GM21515 (cell line): ENCODE measurements around the gene UHMK1.
"Not testable (repeated sequence)": the region's sequence is repeated elsewhere in the genome, so short reads cannot be mapped to it uniquely, and the experiment has no call there.

Source experiments
- ATAC-seq: cut with Tn5 transposase; IDR thresholded peaks from one replicate; pipeline ENCODE4 v1.9.1; 2021; ENCODE audit not compliant: unreplicated experiment

The UHMK1 gene, protein sequence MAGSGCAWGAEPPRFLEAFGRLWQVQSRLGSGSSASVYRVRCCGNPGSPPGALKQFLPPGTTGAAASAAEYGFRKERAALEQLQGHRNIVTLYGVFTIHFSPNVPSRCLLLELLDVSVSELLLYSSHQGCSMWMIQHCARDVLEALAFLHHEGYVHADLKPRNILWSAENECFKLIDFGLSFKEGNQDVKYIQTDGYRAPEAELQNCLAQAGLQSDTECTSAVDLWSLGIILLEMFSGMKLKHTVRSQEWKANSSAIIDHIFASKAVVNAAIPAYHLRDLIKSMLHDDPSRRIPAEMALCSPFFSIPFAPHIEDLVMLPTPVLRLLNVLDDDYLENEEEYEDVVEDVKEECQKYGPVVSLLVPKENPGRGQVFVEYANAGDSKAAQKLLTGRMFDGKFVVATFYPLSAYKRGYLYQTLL

DNA sequence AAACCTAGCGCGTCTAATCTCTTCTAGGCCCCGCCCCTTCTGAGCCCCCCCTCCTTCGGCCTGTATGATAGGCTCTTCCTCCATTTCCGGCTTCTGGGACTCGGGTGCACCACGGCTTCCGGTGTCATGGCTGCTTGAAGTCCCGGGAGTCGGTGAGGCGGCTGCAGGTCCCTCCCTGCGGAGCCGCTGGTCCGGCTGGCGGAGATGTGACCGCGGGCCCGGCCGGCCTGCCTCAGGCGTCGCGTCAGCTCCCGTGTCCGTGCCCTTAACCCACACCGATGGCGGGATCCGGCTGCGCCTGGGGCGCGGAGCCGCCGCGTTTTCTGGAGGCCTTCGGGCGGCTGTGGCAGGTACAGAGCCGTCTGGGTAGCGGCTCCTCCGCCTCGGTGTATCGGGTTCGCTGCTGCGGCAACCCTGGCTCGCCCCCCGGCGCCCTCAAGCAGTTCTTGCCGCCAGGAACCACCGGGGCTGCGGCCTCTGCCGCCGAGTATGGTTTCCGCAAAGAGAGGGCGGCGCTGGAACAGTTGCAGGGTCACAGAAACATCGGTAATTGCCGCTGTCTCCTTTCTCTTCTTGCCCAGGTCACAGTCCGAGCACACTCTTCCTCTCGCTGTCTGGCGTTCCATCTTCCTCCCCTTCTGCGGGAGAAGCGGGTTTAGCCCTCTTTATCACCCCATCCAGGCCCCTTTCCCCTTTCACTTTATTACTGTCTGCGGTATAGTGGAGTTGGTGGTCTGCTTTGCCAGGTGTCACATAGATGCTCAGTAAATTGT is at the start of gene UHMK1:
UHMK1 (plus strand) TSS at position 96 of the 773 bp plus-strand sequence; CDS start at position 279, 183 bp downstream.
- ATAC-seq = peak; percentile 97

DNA sequence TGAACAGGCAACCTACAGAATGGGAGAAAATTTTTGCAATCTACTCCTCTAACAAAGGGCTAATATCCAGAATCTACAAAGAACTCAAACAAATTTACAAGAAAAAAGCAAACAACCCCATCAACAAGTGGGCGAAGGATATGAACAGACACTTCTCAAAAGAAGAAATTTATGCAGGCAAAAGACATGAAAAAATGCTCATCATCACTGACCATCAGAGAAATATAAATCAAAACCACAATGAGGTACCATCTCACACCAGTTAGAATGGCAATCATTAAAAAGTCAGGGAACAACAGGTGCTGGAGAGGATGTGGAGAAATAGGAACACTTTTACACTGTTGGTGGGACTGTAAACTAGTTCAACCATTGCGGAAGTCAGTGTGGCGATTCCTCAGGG is 43.3 kb upstream of the UHMK1 start:
- ATAC-seq = not testable (repeated sequence)

DNA sequence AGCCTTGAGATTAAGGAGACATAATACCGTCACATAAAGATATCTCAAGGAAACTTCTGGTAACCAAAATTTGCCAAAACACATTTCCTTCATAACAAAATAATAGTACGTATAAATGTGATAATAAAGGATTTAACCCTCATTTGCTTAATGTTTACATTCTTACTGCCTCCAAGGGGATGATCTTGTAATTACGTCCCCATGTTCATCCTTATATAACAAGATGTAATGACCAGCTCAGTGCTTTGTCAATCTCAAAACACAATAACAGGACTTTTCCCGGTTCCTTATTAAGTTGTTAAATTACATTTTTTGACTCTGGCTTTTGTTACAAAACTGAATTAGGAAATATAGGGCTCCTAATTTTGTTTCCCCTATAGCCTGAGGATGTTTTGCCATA is 41.3 kb upstream of the UHMK1 start:
- ATAC-seq = no peak

DNA sequence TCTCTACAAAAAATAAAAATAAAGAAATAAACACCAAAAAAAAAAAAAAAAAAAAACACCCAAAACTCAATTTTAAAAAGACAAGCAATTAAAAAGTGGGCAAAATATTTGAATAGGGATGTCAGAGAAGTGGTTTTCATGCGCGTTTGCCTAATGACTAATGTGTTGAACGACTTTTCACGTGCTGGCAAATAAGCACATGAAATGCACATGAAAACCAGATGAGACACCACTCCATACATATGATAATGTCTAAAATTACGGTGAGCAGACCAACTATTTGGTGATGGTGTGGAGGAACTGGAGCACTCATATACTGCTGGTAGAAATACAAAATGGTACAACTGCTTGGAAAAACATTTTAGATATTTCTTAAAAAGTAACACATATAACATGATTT is 39.4 kb upstream of the UHMK1 start:
- no peak for ATAC-seq

DNA sequence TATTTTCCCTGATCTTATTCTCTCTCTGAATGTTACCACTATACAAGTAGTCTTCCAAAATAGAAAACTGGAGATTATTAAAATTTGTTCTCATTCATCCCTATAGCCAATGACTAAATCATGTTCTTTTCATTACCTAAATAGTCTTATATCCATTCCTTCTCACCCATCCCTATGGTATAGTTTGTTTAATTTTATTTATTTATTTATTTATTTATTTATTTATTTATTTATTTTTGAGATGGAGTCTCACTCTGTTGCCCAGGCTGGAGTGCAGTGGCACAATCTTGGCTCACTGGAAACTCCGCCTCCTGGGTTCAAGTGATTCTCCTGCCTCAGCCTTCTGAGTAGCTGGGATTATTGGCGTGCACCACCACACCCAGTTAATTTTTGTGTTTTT is 35.2 kb upstream of the UHMK1 start:
- ATAC-seq = not testable (repeated sequence)

DNA sequence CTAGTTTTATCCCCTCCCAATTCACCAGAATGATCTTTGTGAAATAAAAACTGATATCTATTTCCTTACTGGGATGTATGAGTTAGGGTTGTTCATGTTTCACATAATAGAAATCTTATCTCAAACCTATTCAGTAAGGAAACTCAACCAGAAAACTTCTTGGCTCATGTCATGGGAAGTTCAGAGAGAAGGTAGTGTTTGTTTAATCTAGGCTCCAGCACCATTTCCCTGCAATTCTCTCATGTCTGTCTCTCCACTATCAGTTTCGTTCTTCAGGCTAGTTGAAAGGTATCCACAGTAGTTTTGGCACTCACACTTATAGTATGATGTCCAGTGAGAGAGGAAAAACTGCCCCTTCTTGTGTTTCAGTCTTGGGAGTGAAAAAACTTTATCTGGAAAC is 34.6 kb upstream of the UHMK1 start:
- no peak for ATAC-seq

DNA sequence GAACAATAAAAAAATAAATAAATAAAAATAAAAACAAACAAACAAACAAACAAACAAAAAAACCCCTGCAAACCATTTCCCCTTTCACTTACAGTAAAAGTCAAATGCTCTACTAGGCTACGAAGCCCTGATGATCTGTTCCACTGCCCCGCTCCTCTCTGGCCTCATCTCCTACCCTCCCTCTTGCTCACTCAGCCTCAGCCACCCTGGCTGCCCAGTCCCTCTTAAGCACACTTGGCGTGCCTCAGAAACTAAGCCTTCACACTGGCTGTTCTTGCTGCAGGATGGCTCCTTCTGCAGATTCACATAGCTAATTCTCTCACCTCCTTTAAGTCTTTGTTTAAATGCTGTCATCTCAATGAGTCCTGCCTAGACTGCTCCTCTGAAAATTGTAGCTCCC is 30.8 kb upstream of the UHMK1 start:
- no peak for ATAC-seq

DNA sequence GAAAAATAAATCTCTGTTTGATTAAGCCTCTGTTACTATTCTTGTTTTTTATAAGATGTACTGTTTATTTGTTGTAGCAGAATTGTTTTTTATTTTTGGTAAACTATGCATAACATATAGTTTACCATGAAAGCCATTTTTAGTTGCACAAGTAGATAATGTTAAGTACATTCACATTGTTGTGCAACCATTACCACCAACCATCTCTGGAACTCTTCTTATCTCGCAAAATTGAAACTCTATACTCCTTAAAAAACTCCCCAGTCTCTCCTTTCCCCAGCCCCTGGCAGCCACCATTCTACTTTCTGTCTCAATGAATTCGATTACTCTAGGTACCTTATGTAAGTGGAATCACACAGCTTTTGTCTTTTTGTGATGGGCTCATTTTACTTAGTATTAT is 27.4 kb upstream of the UHMK1 start:
- no peak for ATAC-seq

DNA sequence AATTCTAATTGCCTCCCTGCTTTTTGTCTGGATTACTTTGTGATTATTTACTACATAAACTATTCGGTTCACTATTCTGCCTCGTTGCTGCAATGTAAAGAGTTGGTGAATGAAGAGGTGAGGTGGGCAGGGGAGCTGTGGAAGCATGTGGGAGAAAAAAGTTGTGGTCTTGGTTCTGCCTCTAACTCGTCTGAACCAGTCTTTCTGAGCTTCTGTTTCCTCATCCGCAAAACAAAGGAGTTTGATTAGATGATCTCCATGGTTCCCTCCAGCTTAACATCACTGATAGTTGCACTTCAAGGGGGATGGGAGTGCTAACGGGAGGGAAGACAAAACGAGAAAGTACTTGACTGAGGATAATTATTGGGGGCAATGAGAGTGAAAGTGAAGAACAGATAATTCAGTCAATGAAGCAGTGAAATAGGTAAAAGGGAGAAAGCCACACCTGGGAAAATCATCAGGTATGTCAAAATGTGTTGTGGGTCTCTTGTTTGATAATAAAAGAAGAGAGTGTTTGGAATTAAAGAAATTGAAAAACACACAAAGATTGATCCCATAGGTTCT is 26.2 kb upstream of the UHMK1 start:
- ATAC-seq = no peak

DNA sequence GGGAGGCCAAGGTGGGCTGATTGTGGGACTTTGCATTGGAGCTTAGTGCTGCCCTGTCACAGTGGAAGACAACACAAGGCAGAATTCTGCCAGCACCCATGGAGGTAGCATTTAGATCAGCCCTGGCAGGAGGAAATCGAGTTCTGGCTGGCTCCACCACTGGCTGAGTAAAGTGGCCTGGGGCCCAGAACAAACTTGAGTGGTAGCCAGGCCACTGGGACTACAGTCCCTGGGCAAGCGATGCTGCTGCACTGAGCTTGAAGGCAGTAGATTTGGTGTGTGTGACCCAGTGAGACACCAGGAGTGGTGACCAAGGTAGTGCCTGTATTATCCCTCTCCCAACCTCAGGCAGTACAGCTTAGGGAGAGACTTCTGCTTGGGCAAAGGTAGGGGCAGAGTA is 22.5 kb upstream of the UHMK1 start:
- ATAC-seq = no peak

DNA sequence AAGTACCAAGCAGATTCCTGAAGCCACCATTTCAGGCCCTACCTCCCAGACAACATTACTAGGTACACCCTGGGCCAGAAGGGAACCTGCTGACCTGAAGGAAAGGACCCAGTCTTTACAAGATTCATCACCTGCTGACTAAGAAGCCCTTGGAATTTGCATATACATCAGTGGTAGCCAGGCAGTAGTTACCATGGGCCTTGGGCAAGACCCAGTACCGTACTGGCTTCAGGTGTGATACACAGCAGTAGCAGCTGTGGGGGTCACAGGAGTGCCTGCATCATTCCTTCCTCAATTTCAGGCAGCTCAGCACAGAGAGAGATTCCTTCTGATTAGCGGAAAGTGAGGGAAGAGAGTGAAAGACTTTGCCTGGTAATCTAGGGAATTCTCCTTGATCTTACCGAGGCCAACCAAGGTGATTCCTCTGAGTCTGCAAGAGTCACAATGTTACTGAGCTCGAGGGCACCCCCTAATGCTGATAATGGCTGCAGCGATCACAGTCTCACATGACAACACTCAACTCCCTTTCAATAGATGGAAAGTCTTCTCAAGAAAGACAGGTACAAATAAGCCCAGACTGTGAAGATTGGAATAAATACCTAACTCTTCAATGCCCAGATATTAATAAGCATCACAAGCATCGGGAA is 22.0 kb upstream of the UHMK1 start:
- no peak for ATAC-seq

DNA sequence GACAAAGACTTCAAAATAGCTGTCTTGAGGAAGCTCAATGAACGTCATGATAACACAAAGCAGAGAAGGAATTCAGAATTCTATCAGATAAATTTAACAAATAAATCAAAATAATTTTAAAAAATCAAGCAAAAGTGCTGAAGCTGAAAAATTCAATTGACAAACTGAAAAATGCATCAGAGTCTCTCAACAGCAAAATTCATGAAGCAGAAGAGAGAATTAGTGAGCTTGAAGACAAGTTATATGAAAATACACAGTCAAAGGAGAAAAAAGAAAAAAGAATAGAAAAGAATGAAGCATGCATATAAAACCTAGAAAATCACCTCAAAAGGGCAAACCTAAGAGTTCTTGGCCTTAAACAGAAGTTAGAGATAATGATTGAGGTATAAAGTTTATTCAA is 21.0 kb upstream of the UHMK1 start:
- no peak for ATAC-seq

DNA sequence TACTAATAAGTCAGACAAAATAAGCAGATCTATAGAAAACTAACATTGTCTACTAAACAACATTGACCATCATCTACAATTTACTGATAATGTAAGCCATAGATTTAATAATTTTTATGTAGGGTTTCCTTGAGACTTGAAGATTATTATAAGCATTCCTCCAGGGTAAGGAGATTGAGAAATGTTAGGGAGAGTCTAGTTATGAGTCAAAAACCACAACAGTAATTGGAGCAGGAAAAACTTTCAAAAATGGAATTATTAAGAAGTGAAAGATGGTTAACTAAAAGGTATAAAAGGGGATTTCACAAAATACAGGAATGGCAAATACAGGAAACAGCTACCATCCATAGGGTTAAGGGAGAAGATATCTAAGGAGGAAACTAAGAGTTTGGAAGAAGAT is 12.4 kb upstream of the UHMK1 start:
- ATAC-seq = no peak

DNA sequence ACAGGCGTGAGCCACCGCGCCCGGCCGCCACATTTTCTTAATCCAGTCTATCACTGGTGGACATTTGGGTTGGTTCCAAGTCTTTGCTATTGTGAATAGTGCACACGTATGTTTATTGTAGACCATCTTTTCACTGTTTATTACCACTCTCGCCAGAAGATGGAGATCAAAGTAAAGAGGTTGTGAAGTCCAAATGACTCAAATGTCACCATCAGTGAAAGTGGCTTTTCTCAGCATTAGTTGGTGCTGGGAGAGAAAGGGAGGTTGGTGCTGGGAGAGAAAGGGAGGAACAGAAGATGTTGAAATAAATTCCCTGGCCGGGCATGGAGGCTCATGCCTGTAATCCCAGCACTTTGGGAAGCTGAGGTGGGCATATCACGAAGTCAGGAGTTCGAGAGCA is 10.4 kb upstream of the UHMK1 start:
- ATAC-seq = no peak

DNA sequence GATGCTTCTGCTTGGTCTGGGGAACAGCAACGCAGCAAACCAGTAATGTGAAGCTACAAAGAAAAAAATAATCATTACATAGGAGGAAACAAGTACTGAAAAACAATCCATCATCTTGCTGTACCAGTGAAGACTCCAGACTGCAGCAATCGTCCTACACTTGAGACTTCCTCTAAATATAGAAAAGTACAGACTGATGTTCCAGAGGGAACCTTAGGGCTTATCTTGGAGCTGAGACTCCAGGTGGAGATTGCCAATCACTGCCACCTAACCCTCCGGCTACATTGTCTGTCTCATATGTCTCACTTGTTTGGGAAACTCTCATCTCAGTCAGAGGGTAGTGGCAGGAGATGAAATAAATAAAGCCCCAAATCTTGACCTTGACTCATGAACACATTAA is 9.4 kb upstream of the UHMK1 start:
- ATAC-seq = no peak

DNA sequence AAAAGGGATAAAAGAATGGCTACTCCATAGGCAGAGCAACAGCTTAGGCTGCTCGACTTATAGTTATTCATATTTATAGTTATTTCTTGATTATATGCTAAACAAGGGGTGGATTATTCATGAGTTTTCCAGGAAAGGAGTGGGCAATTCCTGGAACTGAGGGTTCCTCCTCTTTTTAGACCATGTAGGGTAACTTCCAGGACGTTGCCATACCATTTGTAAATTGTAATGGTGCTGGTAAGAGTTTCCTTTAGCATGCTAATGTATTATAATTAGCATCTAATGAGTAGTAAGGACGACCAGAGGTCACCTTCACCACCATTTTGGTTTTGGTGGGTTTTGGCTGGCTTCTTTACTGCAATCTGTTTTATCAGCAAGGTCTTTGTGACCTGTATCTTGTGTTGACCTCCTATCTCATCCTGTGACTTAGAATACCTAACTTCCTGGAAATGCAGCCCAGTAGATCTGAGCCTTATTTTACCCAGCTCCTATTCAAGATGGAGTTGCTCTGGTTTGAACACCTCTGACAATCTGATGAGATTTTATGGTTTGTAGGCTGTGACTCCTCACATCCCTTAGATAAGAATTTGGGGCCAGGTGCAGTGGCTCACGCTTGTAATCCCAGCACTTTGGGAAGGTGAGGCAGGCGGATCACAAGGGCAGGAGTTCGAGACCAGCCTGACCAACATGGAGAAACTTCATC is 1.9 kb upstream of the UHMK1 start:
- not testable (repeated sequence) for ATAC-seq

DNA sequence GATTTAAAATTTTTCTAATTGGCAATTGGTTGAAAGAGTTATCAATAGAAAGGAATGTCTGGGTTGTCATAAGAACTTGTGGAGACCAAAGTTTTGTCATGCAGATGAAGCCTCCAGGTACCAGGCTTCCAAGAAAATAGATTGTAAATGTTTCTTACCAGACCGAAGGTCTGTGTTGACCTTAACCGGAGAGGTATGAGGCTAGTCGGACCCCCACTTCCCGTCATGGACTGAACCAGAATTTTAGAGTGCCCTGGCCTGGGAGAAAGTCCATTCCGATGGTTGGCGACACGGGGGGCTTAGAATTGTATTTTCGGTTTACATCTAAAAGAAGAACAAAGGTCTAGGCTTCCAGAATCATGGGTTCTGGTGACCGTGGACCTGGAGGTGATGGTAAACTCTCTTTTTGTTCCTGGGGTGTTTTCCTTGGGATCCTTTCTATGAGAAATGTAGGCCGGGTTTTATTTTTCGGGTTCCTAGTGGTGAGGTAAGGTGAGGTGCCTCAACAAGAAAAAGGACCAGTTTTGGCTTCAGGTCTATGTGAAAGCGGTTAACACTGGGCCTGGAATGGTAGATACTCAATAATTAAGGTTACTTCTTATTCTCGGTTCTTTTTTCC is 405 bp upstream of the UHMK1 start:
- no peak for ATAC-seq

DNA sequence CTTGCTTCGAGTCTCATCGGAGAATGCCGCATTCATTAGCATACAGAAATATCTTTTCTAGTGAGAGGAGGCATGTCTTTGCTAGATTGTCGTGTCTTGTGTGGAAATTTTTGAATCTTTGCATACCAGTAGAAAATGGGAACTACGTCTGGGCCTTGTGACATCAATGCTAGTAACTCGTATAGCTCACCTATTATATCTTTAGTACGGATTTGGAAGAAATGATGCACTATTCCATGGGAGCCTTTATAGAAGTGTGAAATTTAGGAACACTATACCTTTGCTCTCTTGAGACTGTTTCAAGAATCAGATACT is 835 bp downstream of the UHMK1 start:
- peak; percentile 33 for ATAC-seq

DNA sequence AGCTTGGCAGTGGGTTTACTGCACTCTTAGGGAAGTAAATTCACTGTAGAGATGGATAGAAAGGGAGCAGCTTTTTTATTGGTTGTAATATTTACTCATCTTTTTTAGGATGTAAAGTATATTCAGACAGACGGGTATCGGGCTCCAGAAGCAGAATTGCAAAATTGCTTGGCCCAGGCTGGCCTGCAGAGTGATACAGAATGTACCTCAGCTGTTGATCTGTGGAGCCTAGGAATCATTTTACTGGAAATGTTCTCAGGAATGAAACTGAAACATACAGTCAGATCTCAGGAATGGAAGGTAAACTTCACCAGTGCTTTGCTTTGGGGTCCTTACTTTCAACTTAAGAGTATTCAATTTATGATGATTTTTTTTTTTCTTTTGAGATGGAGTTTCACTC is 3.2 kb downstream of the UHMK1 start:
- ATAC-seq = no peak

DNA sequence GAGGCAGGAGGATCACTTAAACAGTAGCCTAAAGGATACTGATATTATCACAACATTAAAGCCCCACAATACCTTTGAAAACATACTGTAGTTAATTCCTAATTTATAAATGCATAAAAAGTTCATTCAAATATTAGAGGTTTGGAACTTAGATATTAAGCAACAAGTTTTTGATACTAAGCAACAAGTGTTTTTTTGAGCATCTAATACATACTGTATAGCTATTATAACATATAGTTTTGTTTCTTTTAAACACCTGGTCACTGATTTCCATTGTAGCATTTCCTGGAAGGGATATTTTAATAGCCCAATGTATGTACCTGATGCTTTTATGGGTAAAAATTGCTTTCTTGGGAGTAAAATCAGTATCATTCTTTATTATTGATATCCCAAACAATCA is 4.5 kb downstream of the UHMK1 start:
- no peak for ATAC-seq

DNA sequence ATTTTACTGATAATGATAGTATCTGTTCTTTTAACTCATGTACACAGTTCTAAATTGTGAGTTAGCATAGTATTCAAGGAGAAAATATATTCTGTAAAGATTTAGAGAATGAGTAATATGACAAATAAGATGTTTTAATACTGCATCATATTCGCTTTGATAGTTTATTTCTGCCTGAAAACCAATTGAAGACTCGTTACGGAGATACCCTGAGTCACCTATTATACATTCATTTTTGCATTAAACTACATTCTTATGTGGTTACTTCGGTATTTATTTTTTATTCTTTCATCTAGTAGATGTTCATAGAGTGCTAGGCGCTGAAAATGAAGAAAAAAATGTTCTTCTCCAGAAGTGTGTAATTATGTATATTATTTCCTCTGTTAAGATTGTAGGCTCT is 5.3 kb downstream of the UHMK1 start:
- no peak for ATAC-seq
